HG03135 (cell line): ENCODE data around the gene PDE6D.

Experiments
- ATAC-seq: cut with Tn5 transposase; IDR thresholded peaks from one replicate; pipeline ENCODE4 v1.9.1; 2021; ENCODE audit warnings: mild to moderate bottlenecking, moderate library complexity; ENCODE audit not compliant: unreplicated experiment

The PDE6D gene

GRCh38 chr2:231708773-231709635 is 72.1 kb downstream of the PDE6D start:
- no peak for ATAC-seq

DNA sequence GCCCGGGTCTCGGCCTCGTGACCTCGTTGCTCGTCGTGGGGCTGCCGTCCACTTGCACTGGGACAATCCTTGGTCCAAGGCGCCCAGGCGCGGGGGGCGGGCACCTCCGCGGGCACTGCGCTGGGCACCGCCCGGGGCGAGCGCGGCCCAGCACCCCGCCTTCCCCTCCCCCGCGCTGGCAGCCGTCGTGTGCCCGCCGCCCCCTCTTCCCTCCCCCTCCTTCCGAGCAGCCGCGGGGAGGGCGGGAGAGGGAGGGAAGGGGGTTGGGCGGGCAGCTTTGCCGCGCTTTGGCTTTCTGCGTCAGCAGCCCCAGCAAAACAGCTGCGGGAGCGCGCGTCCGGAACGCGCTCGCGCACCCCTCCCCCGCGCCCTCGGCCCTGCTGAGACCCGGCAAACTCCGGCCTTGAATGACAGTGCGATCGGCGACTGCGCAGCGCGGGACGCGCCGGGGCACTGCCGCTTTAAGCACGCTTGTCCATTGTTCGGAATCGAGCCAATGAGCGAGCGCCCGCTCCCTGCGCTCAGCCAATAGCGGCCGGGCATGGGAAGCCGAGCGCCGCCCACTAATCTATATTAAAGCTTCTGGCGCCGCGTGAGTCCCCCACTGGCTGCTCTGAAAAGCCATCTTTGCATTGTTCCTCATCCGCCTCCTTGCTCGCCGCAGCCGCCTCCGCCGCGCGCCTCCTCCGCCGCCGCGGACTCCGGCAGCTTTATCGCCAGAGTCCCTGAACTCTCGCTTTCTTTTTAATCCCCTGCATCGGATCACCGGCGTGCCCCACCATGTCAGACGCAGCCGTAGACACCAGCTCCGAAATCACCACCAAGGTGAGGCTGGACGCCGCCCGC is 72.9 kb downstream of the PDE6D start, which contains the start of gene PTMA:
Gene PTMA (plus strand): TSS at position 599 of the 846 bp plus-strand sequence. CDS start 182 bp downstream, at position 781.
- ATAC-seq = peak; percentile 54

GRCh38 chr2:231707625-231707926 is 73.5 kb downstream of the PDE6D start:
- peak; percentile 1 for ATAC-seq

GRCh38 chr2:231706731-231707624 is 74.1 kb downstream of the PDE6D start:
- peak; percentile 36 for ATAC-seq

GRCh38 chr2:231704017-231704416 is 77.1 kb downstream of the PDE6D start:
- no peak for ATAC-seq

- ATAC-seq = no peak
Observed at GRCh38 chr2:231701456-231702373, 79.4 kb downstream of the PDE6D start.

DNA sequence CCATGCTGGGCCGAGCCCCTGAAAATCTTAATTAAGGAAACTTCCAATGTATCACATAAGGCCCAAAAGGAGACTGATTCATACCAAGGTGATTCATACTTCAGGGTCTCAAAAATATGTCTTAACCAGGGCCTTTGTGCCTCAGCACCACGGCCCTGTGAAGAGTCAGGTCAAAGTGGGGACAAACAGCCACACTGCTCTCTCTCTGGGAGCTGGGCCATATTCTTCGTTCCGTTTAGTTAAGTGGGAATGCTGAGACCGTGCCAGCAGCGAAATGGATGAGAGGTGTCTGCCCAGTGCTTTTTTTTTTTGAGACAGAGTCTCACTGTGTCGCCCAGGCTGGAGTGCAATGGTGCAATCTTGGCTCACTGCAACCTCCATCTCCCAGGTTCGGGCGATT is 82.1 kb downstream of the PDE6D start:
- ATAC-seq = no peak

DNA sequence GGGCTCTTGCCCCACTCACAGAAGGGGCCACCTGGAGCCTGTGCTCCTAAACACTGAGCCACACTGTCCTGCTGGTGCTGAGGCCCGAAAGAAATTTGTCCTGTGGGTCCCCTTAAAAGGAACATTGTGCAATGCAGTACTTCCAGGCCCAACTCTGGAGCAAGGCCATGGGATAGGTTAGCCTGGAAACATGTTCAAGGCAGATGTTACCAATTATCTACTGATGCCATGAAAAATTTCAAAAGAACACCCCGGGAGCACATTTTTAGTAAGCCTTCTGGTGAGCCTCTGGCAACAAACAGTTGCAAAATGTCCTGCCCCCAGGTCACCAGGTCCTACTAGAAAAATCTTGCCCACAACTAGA is 85.1 kb downstream of the PDE6D start:
- no peak for ATAC-seq

DNA sequence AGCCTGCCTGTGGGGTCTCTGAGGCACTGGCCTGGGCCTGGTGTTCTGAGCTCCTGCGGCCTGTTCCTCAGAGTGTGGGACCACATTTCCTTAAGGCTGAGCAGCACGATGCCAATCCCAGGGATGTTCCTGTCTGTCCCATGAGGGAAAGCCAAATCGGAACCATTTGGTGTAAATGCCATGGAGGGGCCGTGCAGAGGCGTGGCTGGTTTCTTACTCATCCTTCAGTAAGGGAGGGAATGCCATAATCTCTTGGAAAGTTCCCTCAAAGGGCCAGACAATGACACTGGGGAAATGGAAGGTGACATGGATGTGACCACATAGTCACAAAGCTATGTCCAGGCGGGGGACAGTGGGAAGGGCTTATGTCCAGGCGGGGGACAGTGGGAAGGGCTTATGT is 87.1 kb downstream of the PDE6D start:
- ATAC-seq = no peak

GRCh38 chr2:231692847-231693246 is 88.2 kb downstream of the PDE6D start:
- ATAC-seq = no peak

DNA sequence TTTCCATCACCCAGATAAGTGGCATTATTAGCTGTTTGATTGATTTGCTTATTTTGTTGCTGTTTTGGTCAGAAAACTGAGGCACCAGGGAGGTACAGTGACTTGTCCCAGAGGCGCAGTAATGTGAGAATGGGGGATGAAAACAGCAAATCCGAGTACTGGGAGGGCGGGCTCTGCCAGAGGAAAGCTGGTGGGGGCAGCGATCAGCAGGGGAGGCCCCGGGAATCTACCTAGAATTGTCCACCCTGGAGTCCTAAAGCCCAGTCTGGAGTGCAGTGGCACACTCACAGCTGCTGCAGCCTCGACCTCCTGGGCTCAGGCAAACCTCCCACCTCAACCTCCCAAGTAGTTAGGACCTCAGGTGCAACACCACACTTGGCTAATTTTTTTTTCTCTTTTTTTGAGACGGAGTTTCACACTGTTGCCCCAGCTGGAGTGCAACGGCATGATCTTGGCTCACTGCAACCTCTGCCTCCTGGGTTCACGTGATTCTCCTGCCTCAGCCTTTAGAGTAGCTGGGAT is 89.8 kb downstream of the PDE6D start:
- ATAC-seq = no peak

GRCh38 chr2:231689124-231689893 is 91.8 kb downstream of the PDE6D start:
- no peak for ATAC-seq

DNA sequence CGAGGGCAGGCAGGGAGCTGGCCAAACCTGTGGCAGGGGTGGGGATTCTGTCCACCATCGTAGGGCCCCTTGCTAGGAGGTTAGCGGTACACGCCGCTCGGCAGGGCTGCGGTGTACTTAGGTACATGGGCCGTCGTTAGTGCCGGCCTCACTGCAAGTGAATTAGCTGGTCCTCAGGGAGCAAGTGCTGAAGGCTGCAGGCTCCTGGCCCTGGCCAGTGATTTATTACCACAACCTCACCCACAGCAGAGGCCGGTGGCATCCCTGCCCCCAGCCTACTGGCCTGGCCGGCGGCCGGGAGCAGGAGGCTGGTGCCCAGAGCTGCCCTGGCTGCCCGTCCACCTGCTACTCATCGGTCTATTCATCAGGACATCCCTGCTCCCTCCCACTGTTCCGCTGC is 92.4 kb downstream of the PDE6D start:
- ATAC-seq = no peak

GRCh38 chr2:231687961-231688360 is 93.1 kb downstream of the PDE6D start:
- ATAC-seq = no peak

GRCh38 chr2:231687133-231687852 is 93.8 kb downstream of the PDE6D start:
- ATAC-seq = peak; percentile 73

DNA sequence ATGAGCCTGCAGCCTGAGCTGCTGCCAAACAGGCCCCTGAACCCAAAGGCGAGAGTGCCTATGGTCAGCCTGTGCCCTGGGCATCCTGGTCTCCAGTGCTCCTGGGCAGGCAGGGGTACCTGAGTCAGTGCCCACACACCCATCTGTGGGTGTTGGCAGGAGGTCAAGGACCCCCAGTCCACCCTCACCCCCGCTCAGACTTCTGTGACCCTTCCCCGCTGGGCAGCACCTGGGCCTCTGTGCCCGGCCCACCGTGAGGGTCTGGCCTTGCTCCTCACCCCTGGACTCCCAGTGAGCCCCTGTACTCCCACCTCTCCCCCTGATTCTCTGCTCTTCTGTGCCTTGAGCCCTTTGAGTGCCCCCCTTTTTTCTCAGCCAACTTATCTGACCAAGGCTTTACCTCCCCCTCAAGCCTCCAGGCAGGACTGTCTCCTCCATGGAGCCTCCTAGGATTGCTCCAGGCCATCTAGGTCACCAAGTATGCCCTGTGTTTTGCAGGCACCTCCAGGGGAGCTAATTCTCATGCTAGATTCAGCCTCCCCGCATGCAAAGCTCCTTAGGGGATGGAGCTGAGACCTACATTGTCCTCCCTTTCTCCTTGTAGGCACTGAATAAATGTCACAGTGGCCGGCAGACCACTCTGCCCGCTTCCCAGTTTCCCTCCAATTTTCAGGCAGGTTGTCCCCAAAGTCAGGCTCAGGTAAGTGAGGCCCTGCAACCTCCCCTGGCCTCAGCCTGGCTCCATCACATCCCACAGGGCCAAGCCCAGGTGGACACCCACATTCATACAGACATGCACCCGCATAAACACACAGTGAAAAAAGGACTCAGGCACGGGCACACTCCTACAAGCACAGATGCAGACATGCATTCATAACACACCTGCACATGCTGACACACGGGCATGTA is 94.6 kb downstream of the PDE6D start:
- ATAC-seq = no peak
